RPMI7951 (cell line): Measurements from ENCODE around the gene HSF5. TPM values are rescaled to one million over a fixed set of nuclear protein-coding genes. Genes with fewer than 3 reads are reported as not detected.

ENCODE experiments used
- total RNA-seq: library from RNA; depleted of rRNA; stranded (reverse); fragments of >200 nt; shearing (Covaris generic); gene quantifications from 2 replicates; pipeline ENCODE4 v1.2.3, GENCODE V29; 2014; rRNA removed

The HSF5 gene
- total RNA-seq, 1 experiment from 2014 or later, result not detected

Other genes with a start within 250 kb of the HSF5 start
- not detected in 2 replicates for gene LPO, start 249.8 kb downstream of the HSF5 start, total RNA-seq
- 0.12 TPM in 1 of 2 replicates, not detected in the other for gene MPO, start 207.5 kb downstream of the HSF5 start, total RNA-seq
- 0.68 and 0.84 TPM in 2 replicates for gene TSPOAP1, start 159.6 kb downstream of the HSF5 start, total RNA-seq
- 61.0 and 61.4 TPM in 2 replicates for gene SUPT4H1, start 136.2 kb downstream of the HSF5 start, total RNA-seq
- gene RNF43, start 70.9 kb downstream of the HSF5 start, total RNA-seq, result 0.12 TPM in 1 of 2 replicates, not detected in the other
- 28.9 and 32.8 TPM in 2 replicates for gene MTMR4, start 26.2 kb upstream of the HSF5 start, total RNA-seq
- not detected in 2 replicates for gene TEX14, start 203.6 kb upstream of the HSF5 start, total RNA-seq
- 51.7 and 53.3 TPM in 2 replicates for gene RAD51C, start 204.2 kb upstream of the HSF5 start, total RNA-seq